ENCODE measurements around the gene PDZD11. TPM values are rescaled to one million over a fixed set of nuclear protein-coding genes. Genes with fewer than 3 reads are reported as not detected.
"Not testable (repeated sequence)": the region's sequence is repeated elsewhere in the genome, so short reads cannot be mapped to it uniquely, and the experiment has no call there.

Gene PDZD11
- total and polyA plus RNA-seq, 9 of the 15 experiments (the other 6 are each of a cell fraction or from before 2014, with no cell fraction given) = 21.9 to 109 (median 36.4) TPM

GRCh38 chrX:70274029-70274428 lies 15.7 kb downstream of the PDZD11 start:
- H3K4me2 ChIP-seq (ENCODE audit: insufficient read depth, low read length); BruUV-seq (replicated peaks); intact Hi-C loops (cut with micrococcal nuclease); H3K36me3 ChIP-seq (ENCODE audit: control insufficient read depth, insufficient read depth, low read length); H3K4me3 ChIP-seq; H3K4me1 ChIP-seq (replicated peaks in 1 of 2; ENCODE audit: control insufficient read depth in 2 of 2, insufficient read depth in 2 of 2, low read length in 2 of 2); H2AFZ ChIP-seq (ENCODE audit: low read depth, low read length); H3K27ac ChIP-seq (ENCODE audit: extremely low read depth, low read depth, low read length); H3K9ac ChIP-seq (ENCODE audit: insufficient read depth in 1 of 2, low read depth in 2 of 2, low read length in 2 of 2); H4K20me1 ChIP-seq (replicated peaks; ENCODE audit: control insufficient read depth, insufficient read depth, low read length); ATAC-seq; H3K79me2 ChIP-seq (ENCODE audit: control insufficient read depth, insufficient read depth, low read length); H3K9me1 ChIP-seq (ENCODE audit: control insufficient read depth, insufficient read depth, low read length); FAIRE-seq; in situ Hi-C loops (cut with MboI); POLR2A ChIA-PET; H3K9me3 ChIP-seq (replicated peaks; ENCODE audit: control insufficient read depth, insufficient read depth, low read depth, low read length): not testable (repeated sequence)
- CTCF ChIA-PET (ENCODE audit: low intra/inter-chr PET ratio) = interaction anchor here (0.8 kb wide), 1 partner anchor 160 kb away, joined by 3 read pairs; no protein-coding TSS in a partner anchor
- WGBS (ENCODE audit: insufficient coverage, low coverage, missing lambda C conversion rate) = 2% methylated on average over 7 of the region's 7 CpGs
- H3K27me3 ChIP-seq (ENCODE audit: control insufficient read depth in 2 of 2, insufficient read depth in 2 of 2, low read length in 2 of 2) = peaks cover 0 to 15% of the 10 kb centered on the region in 2 experiments; a peak in 3 of 5 replicates
- DNase-seq (ENCODE audit: extremely low read depth in 1 of 4, low spot score in 3 of 4) = peak in 1 of 4 experiments; percentile 4
- TF ChIP-seq CTCF (IDR thresholded peaks at IDR 0.05 in 2 of 3, conservative IDR thresholded peaks at IDR 0.05 in 1 of 3; ENCODE audit: insufficient read depth in 2 of 3, low read depth in 1 of 3, low read length in 3 of 3) = peak in 1 of 3 experiments; percentile 7; a peak in 1 of 6 replicates
- peak; percentile 58; the same call in 1 of the 2 replicates for TF ChIP-seq ZNF384 (IDR thresholded peaks at IDR 0.05; ENCODE audit: low read depth, low read length)

- no peaks in the 10 kb centered on the region for H3K9me1 ChIP-seq (ENCODE audit: control insufficient read depth, insufficient read depth, low read length)
- H3K27ac ChIP-seq (ENCODE audit: extremely low read depth, low read depth, low read length) = no peak within 1 kb of the TSS
- no peaks in the 10 kb centered on the region for H4K20me1 ChIP-seq (replicated peaks; ENCODE audit: control insufficient read depth, insufficient read depth, low read length)
- no peak for DNase-seq (ENCODE audit: extremely low read depth in 1 of 4, low spot score in 3 of 4)
- no peak for ATAC-seq
- intact Hi-C loops (cut with micrococcal nuclease) (loop anchor here (10.0 kb wide), 1 partner anchor 167 kb away; no protein-coding TSS in a partner anchor), in situ Hi-C loops (cut with MboI) (no loop called here)
- no peak within 1 kb of the TSS for H3K9ac ChIP-seq (ENCODE audit: insufficient read depth in 1 of 2, low read depth in 2 of 2, low read length in 2 of 2)
- H3K4me3 ChIP-seq = no peak within 1 kb of the TSS
- H3K4me2 ChIP-seq (ENCODE audit: insufficient read depth, low read length) = no peak within 1 kb of the TSS
- ChIA-PET CTCF (ENCODE audit: low intra/inter-chr PET ratio) (no interaction called here), POLR2A (interaction anchor here (1.0 kb wide), 1 partner anchor 14 kb away, joined by 3 read pairs; no protein-coding TSS in a partner anchor)
- no peaks in the 10 kb centered on the region for H3K36me3 ChIP-seq (ENCODE audit: control insufficient read depth, insufficient read depth, low read length)
- no peaks in the 10 kb centered on the region for H3K79me2 ChIP-seq (ENCODE audit: control insufficient read depth, insufficient read depth, low read length)
- H2AFZ ChIP-seq (ENCODE audit: low read depth, low read length) = no peak within 1 kb of the TSS
- BruUV-seq (replicated peaks) = no TSS peak
- H3K9me3 ChIP-seq (replicated peaks; ENCODE audit: control insufficient read depth, insufficient read depth, low read depth, low read length) = no peaks in the 10 kb centered on the region
- FAIRE-seq = no peak
- no peaks in the 10 kb centered on the region; a peak in 1 of 5 replicates for H3K4me1 ChIP-seq (replicated peaks in 1 of 2; ENCODE audit: control insufficient read depth in 2 of 2, insufficient read depth in 2 of 2, low read length in 2 of 2)
- no peaks in the 10 kb centered on the region; a peak in 1 of 5 replicates for H3K27me3 ChIP-seq (ENCODE audit: control insufficient read depth in 2 of 2, insufficient read depth in 2 of 2, low read length in 2 of 2)
- TF ChIP-seq ZNF146 (CRISPR knock-in tag; IDR thresholded peaks at IDR 0.05; ENCODE audit: unreplicated experiment) (no peak), SMARCE1 (IDR thresholded peaks at IDR 0.05) (no peak), ZNF77 (CRISPR knock-in tag; IDR thresholded peaks at IDR 0.05) (no peak), MYBL2 (IDR thresholded peaks at IDR 0.05; ENCODE audit: low read depth) (no peak), MYBL2 (CRISPR knock-in tag; IDR thresholded peaks at IDR 0.05; ENCODE audit: borderline replicate concordance) (no peak), NR2C1 (IDR thresholded peaks at IDR 0.05) (no peak), NR2C1 (tag; IDR thresholded peaks at IDR 0.05) (no peak), NELFE (IDR thresholded peaks at IDR 0.05; ENCODE audit: insufficient read depth, insufficient read length) (no peak), ZFP1 (CRISPR knock-in tag; IDR thresholded peaks at IDR 0.05) (no peak), ZNF280B (CRISPR knock-in tag; IDR thresholded peaks at IDR 0.05) (no peak), CHD4 (IDR thresholded peaks at IDR 0.05; ENCODE audit: insufficient read depth, insufficient replicate concordance, low read depth, low read length, poor library complexity, severe bottlenecking) (no peak), SIX5 (IDR thresholded peaks at IDR 0.05; ENCODE audit: borderline replicate concordance in 1 of 2, insufficient read depth in 1 of 2, low read depth in 1 of 2, low read length in 2 of 2) (no peak)
These were observed 21.7 kb downstream of the PDZD11 start, which contains the start of gene ARR3 for GRCh38 chrX:70268034-70268433. Gene ARR3 (plus strand): TSS chrX:70268334. CDS start chrX:70269386, 1,052 bp downstream.
